Muscle layer of colon (tissue), 2 donors: ENCODE measurements around the gene ARMC12.
A peak's percentile ranks its signal among the peaks of the same experiment; 100 is the strongest.

Experiments used
- H3K27ac ChIP-seq: one replicate; pipeline ENCODE4 v1.7.0; 2013; ENCODE audit warnings: low read depth, mild to moderate bottlenecking, low read length, moderate library complexity
- H3K27me3 ChIP-seq, 2 donors: one replicate each; pipeline ENCODE4 v1.7.0; 2013; ENCODE audit warnings: low read length in 2 of 2, mild to moderate bottlenecking in 2 of 2; ENCODE audit not compliant: insufficient read depth in 2 of 2, control insufficient read depth in 1 of 2
- H3K36me3 ChIP-seq: one replicate; pipeline ENCODE4 v1.7.0; 2013; ENCODE audit warnings: mild to moderate bottlenecking, low read length; ENCODE audit not compliant: insufficient read depth
- H3K4me1 ChIP-seq: one replicate; pipeline ENCODE4 v1.7.0; 2013; ENCODE audit warnings: mild to moderate bottlenecking, low read length; ENCODE audit not compliant: insufficient read depth
- H3K4me3 ChIP-seq, 2 donors: one replicate each; pipeline ENCODE4 v1.7.0; 2013; ENCODE audit warnings: low read length in 2 of 2, low read depth in 1 of 2, mild to moderate bottlenecking in 1 of 2, moderate library complexity in 1 of 2
- H3K9ac ChIP-seq: one replicate; pipeline ENCODE4 v1.7.0; 2013; ENCODE audit warnings: low read length
- H3K9me3 ChIP-seq: one replicate; pipeline ENCODE4 v1.7.0; 2013; ENCODE audit warnings: mild to moderate bottlenecking, low read length
- donor health status: abdominal sarcoma.
- donor health status: Adenocarcinoma of cecum.

The ARMC12 gene

GRCh38 chr6:35706468-35706867 lies 30.4 kb upstream of the ARMC12 start:
- no peaks in the 10 kb centered on the region for H3K9me3 ChIP-seq
- H3K4me3 ChIP-seq, result no peak overlapping the region
- H3K4me1 ChIP-seq, result no peaks in the 10 kb centered on the region
- no peak overlapping the region for H3K9ac ChIP-seq
- no peaks in the 10 kb centered on the region for H3K27me3 ChIP-seq
- no peaks in the 10 kb centered on the region for H3K36me3 ChIP-seq
- no peak overlapping the region for H3K27ac ChIP-seq

GRCh38 chr6:35707714-35708407 lies 29.0 kb upstream of the ARMC12 start:
- Histone ChIP-seq H3K4me1 (no peaks in the 10 kb centered on the region), H3K9me3 (no peaks in the 10 kb centered on the region), H3K36me3 (no peaks in the 10 kb centered on the region), H3K27ac (no peak overlapping the region), H3K9ac (no peak overlapping the region), H3K4me3 (no peak overlapping the region), H3K27me3 (no peaks in the 10 kb centered on the region)

GRCh38 chr6:35708585-35708984 lies 28.2 kb upstream of the ARMC12 start:
- H3K36me3 ChIP-seq, result no peaks in the 10 kb centered on the region
- no peak overlapping the region for H3K4me3 ChIP-seq
- no peaks in the 10 kb centered on the region for H3K27me3 ChIP-seq
- no peaks in the 10 kb centered on the region for H3K4me1 ChIP-seq
- no peak overlapping the region for H3K9ac ChIP-seq
- H3K27ac ChIP-seq, result no peak overlapping the region
- no peaks in the 10 kb centered on the region for H3K9me3 ChIP-seq

- H3K27me3 ChIP-seq, result no peaks in the 10 kb centered on the region
- H3K36me3 ChIP-seq, result no peaks in the 10 kb centered on the region
- H3K9ac ChIP-seq, result no peak overlapping the region
- H3K4me3 ChIP-seq, result no peak overlapping the region
- H3K9me3 ChIP-seq, result no peaks in the 10 kb centered on the region
- H3K4me1 ChIP-seq, result no peaks in the 10 kb centered on the region
- no peak overlapping the region for H3K27ac ChIP-seq
These were observed 26.5 kb upstream of the ARMC12 start for GRCh38 chr6:35710241-35710847.

- H3K4me3 ChIP-seq, result no peak overlapping the region
- no peak overlapping the region for H3K27ac ChIP-seq
- H3K27me3 ChIP-seq, result no peaks in the 10 kb centered on the region
- H3K36me3 ChIP-seq, result no peaks in the 10 kb centered on the region
- peaks cover 2% of the 10 kb centered on the region for H3K4me1 ChIP-seq
- no peak overlapping the region for H3K9ac ChIP-seq
- no peaks in the 10 kb centered on the region for H3K9me3 ChIP-seq
These were observed 25.1 kb upstream of the ARMC12 start for GRCh38 chr6:35711731-35712130.

GRCh38 chr6:35713006-35713767 lies 23.6 kb upstream of the ARMC12 start:
- Histone ChIP-seq H3K4me3 (no peak overlapping the region), H3K9me3 (no peaks in the 10 kb centered on the region), H3K9ac (no peak overlapping the region), H3K27me3 (no peaks in the 10 kb centered on the region), H3K36me3 (no peaks in the 10 kb centered on the region), H3K27ac (no peak overlapping the region), H3K4me1 (peaks cover 13% of the 10 kb centered on the region)

- no peaks in the 10 kb centered on the region for H3K36me3 ChIP-seq
- peaks cover 40% of the 10 kb centered on the region for H3K4me1 ChIP-seq
- no peaks in the 10 kb centered on the region for H3K9me3 ChIP-seq
- H3K4me3 ChIP-seq, result no peak overlapping the region
- no peak overlapping the region for H3K27ac ChIP-seq
- no peak overlapping the region for H3K9ac ChIP-seq
- H3K27me3 ChIP-seq, result no peaks in the 10 kb centered on the region
These were observed 20.0 kb upstream of the ARMC12 start for GRCh38 chr6:35716798-35717197.

GRCh38 chr6:35717449-35718374 lies 19.1 kb upstream of the ARMC12 start:
- Histone ChIP-seq H3K4me1 (peaks cover 49% of the 10 kb centered on the region), H3K9ac (no peak overlapping the region), H3K27ac (no peak overlapping the region), H3K27me3 (no peaks in the 10 kb centered on the region), H3K36me3 (no peaks in the 10 kb centered on the region), H3K4me3 (no peak overlapping the region), H3K9me3 (no peaks in the 10 kb centered on the region)

- H3K9ac ChIP-seq, result no peak overlapping the region
- H3K4me1 ChIP-seq, result peaks cover 49% of the 10 kb centered on the region
- no peaks in the 10 kb centered on the region for H3K9me3 ChIP-seq
- H3K27me3 ChIP-seq, result no peaks in the 10 kb centered on the region
- H3K4me3 ChIP-seq, result no peak overlapping the region
- peak overlapping the region; percentile 57 for H3K27ac ChIP-seq
- H3K36me3 ChIP-seq, result no peaks in the 10 kb centered on the region
These were observed 18.5 kb upstream of the ARMC12 start for GRCh38 chr6:35718375-35718736.

- peak overlapping the region; percentile 12 for H3K9ac ChIP-seq
These were observed 17.9 kb upstream of the ARMC12 start for GRCh38 chr6:35718911-35719381.

GRCh38 chr6:35719404-35719829 lies 17.4 kb upstream of the ARMC12 start:
- peak overlapping the region in 1 of 2 donors; percentile 24 for H3K4me3 ChIP-seq
- peak overlapping the region; percentile 57 for H3K27ac ChIP-seq
- no peaks in the 10 kb centered on the region for H3K36me3 ChIP-seq
- peak overlapping the region; percentile 12 for H3K9ac ChIP-seq
- H3K27me3 ChIP-seq, result no peaks in the 10 kb centered on the region
- peaks cover 49% of the 10 kb centered on the region for H3K4me1 ChIP-seq
- no peaks in the 10 kb centered on the region for H3K9me3 ChIP-seq

More at GRCh38 chr6:35718911-35719381, 17.9 kb upstream of the ARMC12 start:
- peak overlapping the region; percentile 57 for H3K27ac ChIP-seq
- H3K9me3 ChIP-seq, result no peaks in the 10 kb centered on the region
- H3K36me3 ChIP-seq, result no peaks in the 10 kb centered on the region
- H3K4me1 ChIP-seq, result peaks cover 49% of the 10 kb centered on the region
- H3K4me3 ChIP-seq, result no peak overlapping the region
- no peaks in the 10 kb centered on the region for H3K27me3 ChIP-seq
